ENCODE data around the gene CCHCR1. TPM values are rescaled to one million over a fixed set of nuclear protein-coding genes. Genes with fewer than 3 reads are reported as not detected.

Gene CCHCR1
- total RNA-seq, 1 experiment from 2014 or later = 43.2 TPM

DNA sequence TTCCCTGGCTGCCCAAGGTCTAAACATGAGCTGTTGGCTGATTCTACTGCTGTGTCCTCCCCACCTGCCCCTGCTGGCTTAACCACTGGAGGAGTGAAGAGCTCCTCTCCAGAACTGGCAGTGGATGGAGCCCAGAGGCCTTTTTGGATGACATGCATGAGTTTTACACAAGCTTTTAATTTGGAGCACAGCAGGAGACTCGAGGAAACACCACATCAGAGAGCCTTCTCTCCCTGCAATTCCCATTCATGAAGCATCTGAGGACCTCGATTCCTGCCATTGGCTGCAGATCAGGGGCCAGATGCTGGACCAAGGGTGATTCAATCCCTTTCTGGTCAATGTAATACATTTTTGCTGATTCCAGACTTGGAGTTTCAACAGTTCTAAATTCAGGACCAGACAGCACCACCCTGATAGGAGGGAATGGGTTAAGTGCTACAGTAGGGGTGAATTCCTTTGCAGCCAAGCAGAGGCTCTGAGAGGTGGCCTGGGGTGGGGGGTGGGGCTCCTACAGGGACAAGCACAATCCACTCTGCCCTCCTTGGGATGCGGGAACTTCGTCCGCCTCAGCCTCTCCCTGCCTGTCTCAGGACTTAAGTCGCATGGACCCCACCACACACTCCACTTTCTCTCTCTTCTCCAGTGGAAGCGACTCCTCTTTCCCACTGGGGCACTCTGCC is 43.6 kb downstream of the CCHCR1 start:
- no peaks in the 10 kb centered on the region for H3K9me3 Mint-ChIP-seq (ENCODE audit: unreplicated experiment)
- DNase-seq = no peak
- BruUV-seq (replicated peaks) = no TSS peak
- Histone ChIP-seq H3K9me3 (no peaks in the 10 kb centered on the region), H3K4me3 (ENCODE audit: low read depth, low read length) (no peak overlapping the region), H3K27me3 (replicated peaks; ENCODE audit: control insufficient read depth, insufficient read depth, low read length) (no peaks in the 10 kb centered on the region), H3K36me3 (ENCODE audit: control insufficient read depth, insufficient read depth, low read length) (no peaks in the 10 kb centered on the region), H3K4me1 (peaks cover 31% of the 10 kb centered on the region)
- CTCF ChIA-PET = interaction anchor here (1.0 to 1.4 kb wide), 2 partner anchors 34 to 43 kb away, joined by 4 to 5 read pairs; no protein-coding TSS in a partner anchor
- POLR2A ChIA-PET = no interaction called here
- intact Hi-C loops (cut with micrococcal nuclease; ENCODE audit: unreplicated experiment) = no loop called here
- TF ChIP-seq, protein P1, sequence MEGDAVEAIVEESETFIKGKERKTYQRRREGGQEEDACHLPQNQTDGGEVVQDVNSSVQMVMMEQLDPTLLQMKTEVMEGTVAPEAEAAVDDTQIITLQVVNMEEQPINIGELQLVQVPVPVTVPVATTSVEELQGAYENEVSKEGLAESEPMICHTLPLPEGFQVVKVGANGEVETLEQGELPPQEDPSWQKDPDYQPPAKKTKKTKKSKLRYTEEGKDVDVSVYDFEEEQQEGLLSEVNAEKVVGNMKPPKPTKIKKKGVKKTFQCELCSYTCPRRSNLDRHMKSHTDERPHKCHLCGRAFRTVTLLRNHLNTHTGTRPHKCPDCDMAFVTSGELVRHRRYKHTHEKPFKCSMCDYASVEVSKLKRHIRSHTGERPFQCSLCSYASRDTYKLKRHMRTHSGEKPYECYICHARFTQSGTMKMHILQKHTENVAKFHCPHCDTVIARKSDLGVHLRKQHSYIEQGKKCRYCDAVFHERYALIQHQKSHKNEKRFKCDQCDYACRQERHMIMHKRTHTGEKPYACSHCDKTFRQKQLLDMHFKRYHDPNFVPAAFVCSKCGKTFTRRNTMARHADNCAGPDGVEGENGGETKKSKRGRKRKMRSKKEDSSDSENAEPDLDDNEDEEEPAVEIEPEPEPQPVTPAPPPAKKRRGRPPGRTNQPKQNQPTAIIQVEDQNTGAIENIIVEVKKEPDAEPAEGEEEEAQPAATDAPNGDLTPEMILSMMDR (IDR thresholded peaks at IDR 0.05; ENCODE audit: insufficient read depth in 1 of 2, low read depth in 1 of 2, low read length in 1 of 2, severe bottlenecking in 1 of 2, unreplicated experiment in 1 of 2) = no peak
- peaks cover 4% of the 10 kb centered on the region for H3K27me3 Mint-ChIP-seq (ENCODE audit: insufficient read depth, unreplicated experiment)
- peaks cover 31% of the 10 kb centered on the region for H3K4me1 Mint-ChIP-seq (ENCODE audit: low read depth, unreplicated experiment)
- H3K27ac Mint-ChIP-seq (ENCODE audit: unreplicated experiment) = peak overlapping the region; percentile 83
- H3K4me3 Mint-ChIP-seq (ENCODE audit: unreplicated experiment) = peak overlapping the region; percentile 12
- peaks cover 6% of the 10 kb centered on the region for H3K36me3 Mint-ChIP-seq (ENCODE audit: insufficient read depth, unreplicated experiment)

DNA sequence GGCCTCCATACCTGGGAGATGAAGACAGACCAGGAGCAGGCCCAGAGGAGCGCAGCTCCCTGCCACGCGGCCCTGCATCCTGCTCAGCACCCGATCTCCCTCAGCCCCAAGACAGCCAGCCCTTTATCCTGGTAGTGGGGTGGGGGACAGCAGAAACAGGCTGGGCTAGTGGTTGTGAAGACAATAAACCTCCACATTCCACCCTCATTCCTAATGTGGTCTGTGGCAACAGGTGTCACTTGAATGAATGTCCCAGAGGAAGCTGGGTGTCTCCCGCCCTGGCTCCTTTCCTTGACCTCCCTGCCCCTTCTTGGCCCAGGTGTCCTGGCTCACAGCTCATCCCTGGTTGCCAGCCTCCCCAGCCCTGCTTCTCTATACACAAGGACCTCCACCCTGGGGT is 45.1 kb downstream of the CCHCR1 start, which contains the start of gene C6orf15:
Gene C6orf15, minus strand, starts transcription at position 98 of the 400 bp plus-strand sequence. Its CDS starts 20 bp downstream, at position 78.
- CTCF ChIA-PET = interaction anchor here (0.5 to 1.2 kb wide), 2 partner anchors 25 to 273 kb away, joined by 3 to 4 read pairs; no protein-coding TSS in a partner anchor
- no TSS peak for BruUV-seq (replicated peaks)
- H3K27me3 ChIP-seq (replicated peaks; ENCODE audit: control insufficient read depth, insufficient read depth, low read length) = no peaks in the 10 kb centered on the region

DNA sequence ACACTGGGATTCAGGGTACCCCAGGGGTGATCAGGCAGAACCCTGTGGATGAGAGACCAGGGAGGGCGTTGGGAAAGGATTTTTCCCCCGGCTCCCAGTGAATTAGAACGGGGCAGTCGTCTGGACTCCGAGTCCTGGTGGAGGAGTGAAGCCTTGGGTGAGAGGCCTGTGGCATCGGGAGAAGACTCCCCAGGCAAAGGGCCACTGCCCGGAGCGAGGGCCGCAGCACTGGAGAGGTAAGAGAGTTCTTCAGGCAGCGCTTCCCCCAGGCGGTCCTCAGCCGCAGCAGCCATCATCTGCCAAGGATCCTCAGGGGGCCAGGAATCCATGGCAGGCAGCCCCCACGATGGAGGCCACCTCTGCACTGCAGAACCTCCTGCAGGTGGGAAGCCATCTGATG is 45.9 kb downstream of the CCHCR1 start:
- intact Hi-C loops (cut with micrococcal nuclease; ENCODE audit: unreplicated experiment) = no loop called here
- H3K27me3 ChIP-seq (replicated peaks; ENCODE audit: control insufficient read depth, insufficient read depth, low read length) = no peaks in the 10 kb centered on the region
- Mint-ChIP-seq H3K4me1 (ENCODE audit: low read depth, unreplicated experiment) (peaks cover 31% of the 10 kb centered on the region), H3K36me3 (ENCODE audit: insufficient read depth, unreplicated experiment) (peaks cover 6% of the 10 kb centered on the region), H3K27ac (ENCODE audit: unreplicated experiment) (no peak overlapping the region), H3K27me3 (ENCODE audit: insufficient read depth, unreplicated experiment) (peaks cover 4% of the 10 kb centered on the region), H3K9me3 (ENCODE audit: unreplicated experiment) (no peaks in the 10 kb centered on the region), H3K4me3 (ENCODE audit: unreplicated experiment) (no peak overlapping the region)
- ChIA-PET CTCF (interaction anchor here (0.5 kb wide), 1 partner anchor 272 kb away, joined by 4 read pairs; no protein-coding TSS in a partner anchor), POLR2A (no interaction called here)
- no peaks in the 10 kb centered on the region for H3K36me3 ChIP-seq (ENCODE audit: control insufficient read depth, insufficient read depth, low read length)
- no peak overlapping the region for H3K4me3 ChIP-seq (ENCODE audit: low read depth, low read length)
- TF ChIP-seq, protein P1 (IDR thresholded peaks at IDR 0.05; ENCODE audit: insufficient read depth in 1 of 2, low read depth in 1 of 2, low read length in 1 of 2, severe bottlenecking in 1 of 2, unreplicated experiment in 1 of 2) = no peak
- H3K4me1 ChIP-seq = peaks cover 31% of the 10 kb centered on the region
- no TSS peak for BruUV-seq (replicated peaks)
- H3K9me3 ChIP-seq = no peaks in the 10 kb centered on the region
- DNase-seq = no peak

More for the DNA sequence above, 45.1 kb downstream of the CCHCR1 start, which contains the start of gene C6orf15:
- Histone ChIP-seq H3K36me3 (ENCODE audit: control insufficient read depth, insufficient read depth, low read length) (no peaks in the 10 kb centered on the region), H3K9me3 (no peaks in the 10 kb centered on the region), H3K4me3 (ENCODE audit: low read depth, low read length) (no peak within 1 kb of the TSS), H3K4me1 (peaks cover 31% of the 10 kb centered on the region)
- no peak within 1 kb of the TSS for H3K4me3 Mint-ChIP-seq (ENCODE audit: unreplicated experiment)
- intact Hi-C loops (cut with micrococcal nuclease; ENCODE audit: unreplicated experiment) = no loop called here
- H3K9me3 Mint-ChIP-seq (ENCODE audit: unreplicated experiment) = no peaks in the 10 kb centered on the region
- TF ChIP-seq, protein P1 (IDR thresholded peaks at IDR 0.05; ENCODE audit: insufficient read depth in 1 of 2, low read depth in 1 of 2, low read length in 1 of 2, severe bottlenecking in 1 of 2, unreplicated experiment in 1 of 2) = no peak
- H3K36me3 Mint-ChIP-seq (ENCODE audit: insufficient read depth, unreplicated experiment) = peaks cover 6% of the 10 kb centered on the region
- no peak for DNase-seq
- POLR2A ChIA-PET = no interaction called here
- H3K27me3 Mint-ChIP-seq (ENCODE audit: insufficient read depth, unreplicated experiment) = peaks cover 4% of the 10 kb centered on the region
- H3K4me1 Mint-ChIP-seq (ENCODE audit: low read depth, unreplicated experiment) = peaks cover 31% of the 10 kb centered on the region
- H3K27ac Mint-ChIP-seq (ENCODE audit: unreplicated experiment) = no peak within 1 kb of the TSS
